SK-N-MC (cell line): Measurements from ENCODE around the gene NPS.

Experiments used
- EZH2 ChIP-seq: fragments of 200-600 bp; sonication (generic); IDR thresholded peaks from one replicate; pipeline ENCODE4 v1.6.1; 2017; ENCODE audit warnings: antibody characterized with exemption
- POLR2AphosphoS5 ChIP-seq: IDR thresholded peaks from 2 replicates; pipeline ENCODE4 v1.6.1; 2012; ENCODE audit warnings: mild to moderate bottlenecking, low read depth, low read length, borderline replicate concordance

- TF ChIP-seq EZH2, result no peak
- no peak for TF ChIP-seq POLR2AphosphoS5
Observed at GRCh38 chr10:127563718-127564553, 14.8 kb downstream of the NPS start.
